Neural progenitor cell (in vitro differentiated cells): ENCODE measurements around the gene GANAB.

Experiments used
- EZH2 ChIP-seq: fragments of 200-600 bp; sonication (generic); IDR thresholded peaks from 2 replicates; pipeline ENCODE4 v1.6.1; 2017; ENCODE audit warnings: antibody characterized with exemption, mild to moderate bottlenecking, moderate library complexity
- EZH2phosphoT487 ChIP-seq: fragments of 200-600 bp; sonication (generic); IDR thresholded peaks from 2 replicates; pipeline ENCODE4 v1.6.1; 2017; ENCODE audit warnings: antibody characterized with exemption
- TF ChIP-seq, protein P1 (sequence below): fragments of 200-600 bp; sonication (generic); IDR thresholded peaks from 2 replicates; pipeline ENCODE4 v1.5.1; 2017; ENCODE audit warnings: antibody characterized with exemption, mild to moderate bottlenecking

DNA sequence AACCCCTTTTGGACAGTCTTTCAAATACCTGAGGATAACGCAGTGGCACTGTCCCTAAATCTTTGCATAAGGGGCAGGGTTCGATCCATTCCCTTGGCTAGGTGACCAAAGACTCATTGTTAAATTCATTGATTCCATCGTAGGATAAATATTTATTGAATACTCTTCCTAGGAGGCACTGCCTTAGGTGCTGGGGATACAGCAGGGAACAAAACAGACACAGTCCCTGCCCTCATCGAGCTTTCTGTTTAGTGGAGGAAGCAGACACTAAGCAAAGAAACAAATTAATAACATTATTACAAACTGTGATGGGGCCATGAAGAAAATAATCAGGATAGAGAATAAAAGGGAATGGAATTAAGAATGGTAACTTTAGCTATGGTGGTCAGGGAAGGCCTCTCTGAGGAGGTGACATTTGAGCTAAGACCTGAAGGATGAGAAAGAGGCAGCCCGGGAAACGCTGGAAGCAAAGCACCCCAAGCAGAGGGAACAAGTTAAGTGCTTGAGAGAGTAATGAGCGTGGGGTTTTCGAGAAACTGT is 25.3 kb downstream of the GANAB start:
- TF ChIP-seq EZH2phosphoT487 (no peak), EZH2 (no peak)
- TF ChIP-seq, protein P1, sequence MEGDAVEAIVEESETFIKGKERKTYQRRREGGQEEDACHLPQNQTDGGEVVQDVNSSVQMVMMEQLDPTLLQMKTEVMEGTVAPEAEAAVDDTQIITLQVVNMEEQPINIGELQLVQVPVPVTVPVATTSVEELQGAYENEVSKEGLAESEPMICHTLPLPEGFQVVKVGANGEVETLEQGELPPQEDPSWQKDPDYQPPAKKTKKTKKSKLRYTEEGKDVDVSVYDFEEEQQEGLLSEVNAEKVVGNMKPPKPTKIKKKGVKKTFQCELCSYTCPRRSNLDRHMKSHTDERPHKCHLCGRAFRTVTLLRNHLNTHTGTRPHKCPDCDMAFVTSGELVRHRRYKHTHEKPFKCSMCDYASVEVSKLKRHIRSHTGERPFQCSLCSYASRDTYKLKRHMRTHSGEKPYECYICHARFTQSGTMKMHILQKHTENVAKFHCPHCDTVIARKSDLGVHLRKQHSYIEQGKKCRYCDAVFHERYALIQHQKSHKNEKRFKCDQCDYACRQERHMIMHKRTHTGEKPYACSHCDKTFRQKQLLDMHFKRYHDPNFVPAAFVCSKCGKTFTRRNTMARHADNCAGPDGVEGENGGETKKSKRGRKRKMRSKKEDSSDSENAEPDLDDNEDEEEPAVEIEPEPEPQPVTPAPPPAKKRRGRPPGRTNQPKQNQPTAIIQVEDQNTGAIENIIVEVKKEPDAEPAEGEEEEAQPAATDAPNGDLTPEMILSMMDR, result no peak
